Muscle of arm (tissue), 12 donors: ENCODE measurements around the gene C2CD2. TPM values are rescaled to one million over a fixed set of nuclear protein-coding genes. Genes with fewer than 3 reads are reported as not detected.

ENCODE experiments used
- DNase-seq: peaks from one replicate; pipeline ENCODE4 v3.0.0-alpha.2; 2013
- polyA plus RNA-seq, 12 donors: library from polyadenylated mRNA; unstranded; fragments of 120-200 nt; gene quantifications; one replicate each; pipeline ENCODE4 v1.2.1, GENCODE V29; 2013; ENCODE audit not compliant: insufficient read length in 12 of 12

C2CD2 gene
- polyA plus RNA-seq, 12 donors: 5.9 to 16.9 (median 9.1) TPM; not detected in 1

DNA sequence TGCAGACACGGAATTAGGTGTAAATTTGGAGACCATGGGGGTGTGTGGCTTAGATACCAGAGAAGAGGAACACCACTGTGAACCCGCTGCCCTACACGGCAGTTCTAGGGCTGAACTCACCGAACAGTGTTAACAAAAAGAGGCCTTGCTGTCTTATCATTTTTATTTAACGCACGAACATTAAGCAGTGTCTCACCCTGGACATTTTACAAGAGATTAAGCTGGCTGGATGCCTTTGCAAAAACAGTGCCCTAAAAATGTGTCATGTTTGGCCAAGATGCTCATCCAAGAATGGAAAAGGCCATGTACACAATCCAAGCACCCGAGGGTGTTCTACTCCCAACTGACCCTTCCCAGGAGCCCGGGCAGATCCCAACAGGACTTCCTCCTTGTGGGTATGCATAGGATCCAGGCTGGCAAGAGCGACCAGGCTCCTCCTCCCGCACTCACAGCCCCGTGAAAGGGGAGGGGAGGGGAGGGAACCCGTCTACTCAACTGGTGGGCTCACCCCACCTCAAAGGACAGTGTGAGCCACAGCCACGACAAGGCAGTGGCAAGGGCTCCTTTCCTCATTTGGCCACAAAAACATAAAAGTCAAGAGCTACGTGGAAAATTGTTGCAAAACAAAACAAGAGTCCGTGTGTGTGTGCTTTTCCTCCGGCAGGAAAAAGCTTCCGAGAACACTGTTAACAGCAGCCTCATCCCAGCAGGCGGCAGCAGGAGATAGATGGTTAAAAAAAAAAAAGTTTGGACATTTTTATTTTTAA, 20.3 kb downstream of the C2CD2 start:
- no peak for DNase-seq

DNA sequence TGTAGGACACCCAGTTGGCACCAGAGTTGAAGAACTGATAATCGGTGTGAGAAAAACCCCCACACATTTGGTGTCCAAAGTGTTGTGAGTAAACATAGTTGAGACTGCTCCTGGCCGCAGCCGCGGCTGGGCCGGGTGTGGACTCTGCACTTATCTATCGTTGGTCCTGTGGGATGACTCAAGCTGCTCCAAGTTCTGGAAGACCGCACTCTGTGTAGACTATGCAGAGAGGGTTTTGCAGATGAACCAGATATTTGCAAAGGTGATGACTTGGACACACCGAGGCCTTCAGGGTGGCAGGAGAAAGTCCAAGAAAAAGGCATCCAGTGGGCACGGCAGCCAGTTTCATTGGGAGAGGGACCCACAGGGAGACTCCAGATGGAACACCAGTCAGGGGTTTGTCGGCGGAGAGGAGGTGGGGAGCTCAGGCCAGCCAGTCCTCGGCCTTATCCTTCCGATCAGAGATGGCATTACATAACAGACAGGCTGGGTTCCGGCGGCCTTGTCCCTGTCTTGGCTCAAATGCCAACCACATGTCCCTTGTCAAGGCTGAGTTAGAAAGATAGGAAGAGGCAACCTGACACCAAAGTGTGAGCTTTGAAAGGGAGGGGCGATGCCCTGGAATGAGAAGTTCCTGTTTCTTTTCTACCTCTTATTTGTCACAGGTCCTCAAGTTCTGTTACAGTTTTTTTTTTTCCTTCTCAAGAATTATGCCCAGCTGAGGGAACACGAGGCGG, 21.1 kb downstream of the C2CD2 start:
- DNase-seq: no peak

DNA sequence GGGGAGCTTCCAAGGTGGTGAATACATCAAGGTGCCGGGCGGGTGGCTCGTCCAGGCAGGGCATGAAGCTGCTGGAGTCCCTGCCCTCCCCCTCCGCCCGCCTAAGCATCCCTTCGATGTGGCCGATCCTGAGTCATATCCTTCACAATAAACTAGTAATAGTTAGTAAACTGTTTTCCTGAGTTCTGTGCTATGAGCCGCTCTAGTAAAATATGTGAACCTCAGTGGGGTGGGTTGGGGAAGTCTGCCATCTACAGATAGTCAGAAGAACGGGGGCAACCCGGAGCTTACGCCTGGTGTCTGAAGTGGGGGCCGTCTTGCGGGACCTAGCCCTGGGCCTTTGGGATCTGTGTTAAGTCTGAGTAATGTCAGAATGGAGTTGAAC, 21.6 kb downstream of the C2CD2 start:
- no peak for DNase-seq

DNA sequence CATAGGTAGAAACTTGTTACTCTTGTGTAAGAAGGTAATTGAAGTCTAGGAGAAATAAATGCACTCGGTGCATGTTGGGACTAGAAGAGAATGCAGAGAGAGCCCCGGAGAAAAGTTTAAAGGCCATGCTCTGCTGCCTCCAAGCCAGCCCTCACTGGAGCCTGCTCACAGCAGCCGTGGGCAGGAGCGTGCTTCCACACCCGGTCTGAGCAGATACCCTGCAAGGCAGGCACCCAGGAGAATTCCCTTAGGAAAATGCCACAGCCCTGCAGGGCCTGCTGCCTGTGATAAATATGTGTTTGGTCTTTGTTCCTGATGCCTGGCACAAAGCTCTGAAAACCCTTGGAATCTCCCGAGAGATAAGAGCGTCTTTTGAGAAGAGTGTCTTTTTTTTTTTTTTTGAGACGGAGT, 22.8 kb downstream of the C2CD2 start:
- DNase-seq: no peak

DNA sequence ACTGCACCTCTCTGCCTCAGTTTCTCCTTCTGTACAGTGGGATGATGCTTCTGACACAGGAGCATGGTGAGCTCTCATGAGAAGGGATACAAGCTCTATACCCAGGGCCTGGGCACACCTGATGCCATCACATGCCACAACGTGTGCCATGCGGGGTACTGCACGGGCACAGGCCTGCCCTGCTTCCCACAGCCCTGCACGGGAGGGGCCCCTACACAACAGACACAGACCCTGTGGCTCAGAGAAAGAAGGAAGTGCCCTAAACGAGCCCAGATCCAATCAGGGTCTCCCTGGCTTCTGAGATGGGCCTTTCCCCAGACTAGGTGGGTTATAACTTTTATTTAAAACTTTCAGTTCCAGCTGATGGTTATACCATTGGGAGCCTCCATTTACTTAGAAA, 24.6 kb downstream of the C2CD2 start:
- DNase-seq: no peak

DNA sequence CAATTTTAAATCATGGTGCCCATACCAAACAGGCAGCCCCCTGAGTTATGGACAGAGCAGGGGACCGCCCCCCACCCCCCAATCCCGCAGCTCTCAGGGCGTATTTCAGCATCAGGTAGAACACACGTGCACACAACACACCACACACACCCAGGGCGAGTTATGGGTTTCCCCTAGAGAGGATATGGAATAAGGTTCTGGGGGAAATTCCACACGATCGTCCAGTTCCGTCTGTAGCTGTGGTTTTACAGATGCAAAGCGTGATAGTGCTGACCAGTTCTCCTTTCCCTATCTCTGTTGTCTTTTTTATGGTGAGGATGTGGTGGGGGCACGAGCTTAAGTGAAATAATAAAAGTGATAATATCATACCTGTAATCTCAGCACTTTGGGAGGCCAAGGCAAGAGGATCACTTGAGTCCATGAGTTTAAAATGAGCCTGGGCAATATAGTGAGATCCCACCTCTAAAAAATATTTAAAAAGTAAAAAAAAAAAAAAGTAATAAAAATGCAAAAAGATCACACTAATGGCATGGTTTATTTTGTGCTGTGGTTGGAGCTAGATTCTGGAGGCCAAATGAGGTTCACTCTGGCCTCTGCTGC, 25.1 kb downstream of the C2CD2 start:
- DNase-seq: no peak

DNA sequence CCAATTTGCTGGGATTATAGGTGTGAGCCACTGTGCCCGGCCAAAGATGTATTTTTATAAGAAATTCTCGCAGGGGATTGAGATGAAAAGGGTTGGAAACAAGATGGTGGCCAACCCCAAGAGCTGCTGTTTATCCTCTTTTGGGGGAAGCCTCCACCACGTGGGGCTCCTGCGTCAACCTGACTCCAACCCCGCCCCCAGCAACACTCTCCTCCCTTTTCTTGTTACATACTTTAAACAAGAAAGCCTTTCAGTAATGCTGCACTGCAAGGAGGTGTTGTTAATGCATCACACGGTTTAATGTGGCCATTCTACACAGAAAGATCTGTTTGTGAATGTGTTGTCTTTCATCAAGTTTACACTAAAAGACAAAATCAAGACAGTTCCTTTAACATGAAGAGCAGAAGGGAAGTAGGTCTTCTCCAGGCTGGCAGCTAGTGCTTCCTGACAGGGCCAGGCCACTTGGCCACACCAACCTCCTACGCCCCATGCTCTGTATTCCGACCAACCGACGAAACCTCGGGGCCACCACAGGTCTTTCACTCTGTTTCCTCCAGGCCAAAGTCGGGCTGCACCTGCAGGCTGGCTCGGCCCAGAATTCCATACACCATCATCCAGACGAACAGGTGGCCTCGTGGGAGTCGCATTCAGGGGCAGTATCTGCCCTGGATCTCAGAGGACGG, 25.9 kb downstream of the C2CD2 start:
- no peak for DNase-seq

DNA sequence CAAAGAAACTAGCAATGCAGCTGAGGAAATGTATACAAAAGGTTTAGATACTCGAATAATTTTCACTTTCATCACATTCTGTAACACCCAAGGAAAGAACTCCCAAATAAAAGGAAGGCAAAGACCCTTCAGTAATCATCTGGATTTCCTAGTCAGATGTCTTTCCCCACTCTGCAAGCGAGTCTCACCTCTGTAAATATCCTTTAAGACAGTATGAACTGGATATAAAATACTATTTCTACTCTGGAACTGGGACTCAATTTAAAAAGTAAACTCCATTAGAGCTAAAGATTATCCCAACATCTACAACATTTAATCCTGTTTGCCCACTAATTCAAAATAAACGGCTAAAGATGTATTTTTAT, 27.0 kb downstream of the C2CD2 start:
- DNase-seq: no peak

DNA sequence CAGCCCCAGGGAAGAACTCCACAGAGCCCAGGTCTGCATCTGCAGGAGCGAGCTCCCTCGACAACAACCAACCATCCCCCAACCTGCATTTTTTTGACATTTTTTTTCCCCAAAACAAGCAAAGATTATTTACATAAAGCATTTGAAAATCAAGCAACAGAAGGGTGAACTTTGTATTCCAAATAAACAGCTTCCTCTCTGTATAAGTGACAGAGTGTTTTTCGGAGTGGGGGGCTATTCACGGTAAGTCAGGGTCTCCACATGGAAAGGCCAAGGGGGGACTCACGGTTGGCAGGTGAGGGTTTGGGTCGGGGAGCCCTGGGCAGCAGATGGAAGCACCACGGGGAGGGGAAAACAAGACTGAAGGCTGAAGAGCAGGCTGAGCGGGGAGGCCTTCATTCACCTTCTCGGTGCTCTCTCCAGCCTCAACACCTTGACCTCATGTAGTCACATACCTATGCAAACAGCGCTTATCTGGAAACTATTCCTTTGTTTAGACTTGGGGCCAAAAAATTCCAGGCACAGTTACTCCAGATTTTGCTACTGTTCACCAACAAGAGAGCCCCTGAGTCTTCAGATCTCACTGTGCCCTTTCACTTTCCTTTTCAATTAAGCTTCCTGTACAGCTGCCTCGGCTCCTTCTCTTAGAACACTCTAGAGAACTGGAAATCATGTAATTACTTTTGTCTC, 27.6 kb downstream of the C2CD2 start:
- DNase-seq: peak; percentile 54

DNA sequence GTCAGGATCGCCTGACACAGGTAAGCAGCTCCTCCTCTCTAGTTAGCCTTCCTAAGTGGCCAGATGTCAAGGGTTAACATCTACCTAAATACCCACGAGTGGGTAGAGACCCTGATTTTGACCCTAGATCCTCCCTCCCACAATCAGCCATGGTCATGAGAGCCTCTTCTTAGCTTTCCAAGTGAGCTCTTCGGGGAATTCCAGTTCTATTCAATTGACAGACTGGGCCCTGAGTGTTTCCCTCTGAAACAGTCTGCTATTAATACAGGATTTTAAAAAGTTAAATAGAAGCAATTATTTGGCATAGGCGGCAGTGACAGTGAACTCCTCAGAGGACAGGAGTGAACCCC, 28.1 kb downstream of the C2CD2 start:
- DNase-seq: no peak

DNA sequence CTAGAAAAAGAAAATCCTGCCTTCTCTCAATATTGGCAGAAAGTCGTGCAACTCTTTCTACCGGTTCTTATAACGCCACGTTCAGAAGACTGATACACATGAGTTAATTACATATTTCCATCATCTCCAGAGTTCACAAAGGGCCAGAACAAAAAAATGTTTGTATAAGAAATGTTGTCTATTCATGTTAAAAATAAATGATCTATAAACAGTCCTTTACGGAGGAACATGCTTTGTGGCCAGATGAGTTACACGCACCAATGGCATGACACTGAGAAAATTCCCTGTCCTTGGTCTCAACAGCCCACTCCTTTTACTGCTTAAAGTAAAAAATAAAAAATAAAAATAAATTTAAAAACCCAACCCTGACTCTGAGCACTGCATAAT, 29.5 kb downstream of the C2CD2 start:
- DNase-seq: peak; percentile 25

DNA sequence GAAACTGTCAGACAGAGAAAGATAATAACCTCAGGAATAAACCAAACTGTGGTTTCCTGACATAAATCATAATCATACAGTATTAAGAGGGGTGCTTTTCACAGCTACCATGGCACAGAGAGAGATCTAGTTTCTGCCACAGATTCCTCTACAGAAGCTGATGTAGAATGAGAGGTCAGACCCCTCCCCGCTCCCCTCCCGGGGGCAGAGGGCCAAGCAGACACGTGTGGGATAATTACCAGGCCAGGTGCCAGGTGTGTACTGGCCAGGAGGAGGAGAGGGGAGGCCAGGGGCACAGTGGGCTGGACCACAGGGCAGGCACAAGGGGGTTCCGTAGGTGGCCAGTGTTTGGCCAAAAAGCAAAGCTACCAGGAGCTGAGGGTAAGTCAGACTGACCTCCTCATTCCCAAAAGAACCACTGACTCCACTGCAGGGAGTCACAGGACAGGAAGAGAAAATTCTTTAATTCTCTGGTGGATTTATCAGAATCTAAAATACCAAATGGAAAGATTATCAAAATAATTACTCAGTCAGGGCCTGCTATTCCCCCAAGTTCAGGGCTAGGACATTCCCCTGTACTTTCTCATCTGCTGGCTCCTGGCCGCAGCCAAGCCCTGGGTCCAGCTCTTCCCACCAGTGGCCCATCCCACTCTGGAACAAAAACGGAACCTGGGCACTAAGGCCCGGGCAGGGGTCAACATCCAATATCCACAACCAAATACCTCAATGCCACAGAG, 30.0 kb downstream of the C2CD2 start:
- DNase-seq: peak; percentile 45

DNA sequence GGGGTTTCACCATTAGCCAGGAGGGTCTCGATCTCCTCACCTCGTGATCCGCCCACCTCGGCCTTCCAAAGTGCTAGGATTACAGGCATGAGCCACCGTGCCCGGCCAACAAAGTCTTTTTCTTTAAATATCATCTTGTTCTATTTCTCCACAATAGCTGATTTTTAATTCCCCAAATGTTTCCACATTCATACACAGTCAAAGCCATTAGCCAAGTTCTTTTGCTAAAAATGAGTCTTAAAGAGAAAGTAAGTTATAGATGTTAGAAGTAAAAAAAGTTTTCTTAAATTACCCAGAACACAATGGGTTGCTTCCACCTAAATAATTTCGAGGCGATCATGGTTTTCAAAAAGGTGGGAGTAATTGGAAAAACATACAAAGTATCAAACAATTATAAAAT, 30.6 kb downstream of the C2CD2 start:
- peak; percentile 32 for DNase-seq

DNA sequence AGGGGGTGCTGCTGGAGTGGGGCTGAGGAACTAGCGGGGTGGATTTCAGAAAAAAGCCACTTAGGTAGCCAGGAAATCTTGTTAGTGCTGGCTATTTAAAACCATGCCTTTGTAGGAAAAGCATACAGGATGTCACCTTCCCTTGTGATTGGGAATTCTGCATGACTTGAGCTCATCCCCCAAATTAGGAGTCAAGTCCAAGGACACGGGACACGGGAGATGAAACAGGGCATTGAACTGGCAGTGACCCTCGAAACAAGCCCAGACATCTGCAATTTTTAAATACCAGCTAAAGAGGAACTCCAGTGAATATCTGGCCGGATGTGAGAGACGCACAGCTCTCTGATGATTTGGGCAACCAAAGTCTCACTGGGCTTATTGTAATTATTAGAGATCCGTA, 32.8 kb downstream of the C2CD2 start:
- no peak for DNase-seq

DNA sequence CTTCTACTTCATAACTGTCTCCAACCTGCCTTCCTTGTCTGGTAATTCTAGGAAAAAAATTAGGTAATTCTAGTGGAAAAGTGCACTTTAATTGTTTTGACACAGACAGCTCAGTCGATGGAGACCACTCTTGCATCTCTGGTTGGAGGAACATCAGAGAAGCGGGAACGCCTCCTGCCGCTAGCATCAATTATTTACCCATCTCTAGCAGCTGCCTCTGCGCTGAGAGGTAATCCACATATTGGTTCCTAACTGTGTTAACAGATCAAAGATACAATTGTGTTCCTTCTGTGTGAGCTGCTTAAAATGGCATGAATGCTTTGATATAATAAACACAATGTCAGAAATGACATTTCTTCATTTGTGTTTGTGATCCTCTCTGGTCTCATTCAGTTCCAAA, 33.3 kb downstream of the C2CD2 start:
- no peak for DNase-seq

DNA sequence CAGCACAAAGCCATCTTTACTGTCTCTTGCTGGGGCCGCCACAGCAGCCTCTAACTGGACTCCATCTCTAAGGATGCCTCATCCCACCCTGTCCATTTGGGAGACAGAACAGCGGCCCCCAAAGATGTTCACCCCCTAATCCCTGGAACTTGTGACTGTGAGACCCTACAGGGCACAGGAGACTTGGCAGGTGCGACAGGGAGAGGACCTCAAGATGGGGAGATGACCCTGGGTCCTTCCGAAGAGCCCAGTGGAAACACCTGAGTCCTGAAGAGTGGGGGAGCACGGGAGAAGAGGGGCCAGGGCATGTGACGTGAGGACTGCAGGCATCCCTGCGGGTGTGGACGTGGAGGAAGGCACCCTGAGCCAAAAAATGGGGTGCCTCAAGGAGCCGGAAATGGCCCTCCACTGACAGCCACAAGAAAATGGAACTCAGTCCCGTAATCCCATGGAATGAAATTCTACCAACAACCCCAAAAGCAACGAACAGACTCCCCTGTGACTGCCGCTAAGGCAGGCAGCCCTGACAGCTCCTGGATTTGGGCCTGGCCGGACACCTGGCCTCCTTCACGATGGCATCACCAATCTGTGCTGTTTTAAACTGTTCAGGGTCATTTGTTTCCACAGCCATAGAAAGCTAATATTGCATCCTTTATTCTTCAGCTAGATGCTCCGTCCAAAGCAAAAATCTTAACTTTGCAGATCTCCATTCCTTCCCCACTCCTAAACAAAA, 34.0 kb downstream of the C2CD2 start:
- DNase-seq: no peak

DNA sequence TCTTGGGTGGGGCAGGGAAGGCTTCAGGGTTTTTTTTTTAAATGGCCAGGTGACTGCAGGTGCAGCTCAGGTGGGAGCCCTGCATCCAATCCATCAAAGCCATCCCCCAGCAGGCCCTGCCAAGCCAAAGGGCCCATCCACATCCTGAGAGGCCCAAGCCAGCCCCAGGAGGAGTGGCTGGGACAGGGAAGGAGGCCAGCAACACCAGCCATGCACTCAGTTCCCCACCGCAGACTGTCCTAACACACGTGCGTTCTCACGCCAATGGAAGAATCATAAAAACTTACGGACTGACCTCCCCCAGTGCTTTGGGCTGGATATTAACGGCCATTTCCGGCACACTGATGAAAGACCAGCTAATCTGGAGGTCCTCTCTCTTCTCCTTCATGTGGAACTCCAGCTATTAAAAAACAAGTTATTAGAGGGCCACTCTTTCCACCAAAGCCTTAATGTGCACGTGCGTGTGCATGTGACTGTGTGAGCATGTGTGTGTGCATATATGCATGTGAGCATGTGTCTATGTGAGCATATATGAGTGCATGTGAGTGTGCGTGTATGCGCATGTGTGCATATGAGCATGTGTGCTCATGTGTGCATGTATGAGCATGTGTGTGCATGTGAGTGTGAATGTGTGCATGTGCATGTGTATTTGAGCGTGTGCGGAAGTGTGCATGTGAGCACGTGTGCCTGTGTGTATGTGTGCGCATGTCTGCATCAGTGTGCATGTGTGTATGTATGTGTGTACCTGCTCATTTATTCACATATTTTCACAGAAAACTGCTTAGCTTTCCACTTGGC, 35.1 kb downstream of the C2CD2 start:
- DNase-seq: no peak

DNA sequence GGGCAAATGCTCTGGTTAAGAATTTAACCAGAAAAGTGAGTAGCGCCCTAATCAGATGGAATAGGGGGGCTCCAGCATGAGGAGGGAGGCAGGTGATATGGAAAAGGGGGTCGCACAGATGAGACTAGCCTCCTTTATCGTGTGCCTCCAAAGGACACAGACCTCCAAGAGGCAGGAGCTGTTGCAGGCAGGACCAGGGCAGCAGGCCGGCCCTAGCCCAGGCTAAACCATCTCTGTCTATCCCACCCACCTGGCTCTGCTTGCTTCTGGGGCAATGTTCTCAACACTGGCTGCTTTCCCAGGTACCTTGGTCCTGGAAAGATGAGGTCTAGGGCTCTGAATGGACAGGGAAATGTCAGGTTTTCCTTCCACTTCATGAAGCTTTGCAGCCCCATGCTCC, 36.3 kb downstream of the C2CD2 start:
- DNase-seq: no peak

DNA sequence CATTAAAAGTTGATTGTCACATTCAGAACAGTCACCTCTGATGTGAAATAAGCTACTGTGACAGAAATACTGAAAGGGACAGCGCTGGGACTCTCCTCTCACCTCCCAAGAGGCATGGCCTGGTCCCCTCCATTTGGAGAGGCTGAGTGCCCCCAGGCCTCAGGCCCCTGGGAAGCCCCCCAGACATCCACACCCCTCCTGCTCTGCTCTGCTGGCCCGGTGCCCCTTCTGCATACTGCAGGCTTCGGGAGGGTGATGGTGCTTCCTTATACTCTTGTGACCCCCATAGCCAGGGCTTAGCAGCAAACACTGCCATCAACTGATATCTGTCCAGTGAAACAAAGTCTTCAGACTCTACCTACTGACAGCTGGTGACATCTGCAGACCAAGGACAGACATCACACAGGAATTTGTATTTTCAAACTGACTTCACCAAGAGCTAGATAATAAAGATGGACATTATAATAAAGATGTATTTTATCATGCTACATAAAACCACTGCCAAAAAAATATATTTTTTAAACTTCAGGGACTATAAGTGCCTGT, 36.9 kb downstream of the C2CD2 start:
- DNase-seq: no peak

DNA sequence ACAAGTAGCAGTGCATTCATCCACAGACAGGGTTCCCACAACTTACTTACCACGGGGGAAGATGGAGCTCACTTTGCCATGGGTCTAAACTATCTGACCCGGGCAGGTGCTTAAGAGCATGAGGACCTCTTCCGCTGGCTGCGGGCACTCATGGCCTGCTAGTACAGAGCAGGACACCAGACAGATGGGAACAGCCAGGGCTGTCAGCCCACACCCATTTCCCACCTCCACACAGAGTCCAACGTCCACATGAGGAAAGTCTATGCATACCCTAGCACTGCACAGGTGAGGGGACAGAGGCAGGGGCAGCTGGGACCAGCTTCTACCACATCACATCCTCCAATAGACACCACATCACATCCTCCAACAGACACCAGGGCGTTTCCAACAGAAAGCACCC, 38.9 kb downstream of the C2CD2 start:
- no peak for DNase-seq
